HS-27A (cell line): Measurements from ENCODE around the gene AATF.
A peak's percentile ranks its signal among the peaks of the same experiment; 100 is the strongest.

Experiments used
- DNase-seq: peaks from one replicate; pipeline ENCODE4 v3.0.0-alpha.2; 2012; ENCODE audit warnings: low read depth, missing footprints

Gene AATF

GRCh38 chr17:36980280-36980761 lies 31.6 kb downstream of the AATF start:
- no peak for DNase-seq

GRCh38 chr17:36983618-36984017 lies 34.9 kb downstream of the AATF start:
- DNase-seq = no peak

GRCh38 chr17:36989173-36989572 lies 40.4 kb downstream of the AATF start:
- no peak for DNase-seq

- no peak for DNase-seq
Measured at GRCh38 chr17:36992701-36993100, 43.9 kb downstream of the AATF start.

- DNase-seq = no peak
Measured at GRCh38 chr17:36993227-36993626, 44.5 kb downstream of the AATF start.

GRCh38 chr17:36994438-36994837 lies 45.7 kb downstream of the AATF start:
- no peak for DNase-seq

GRCh38 chr17:36999471-36999870 lies 50.7 kb downstream of the AATF start:
- no peak for DNase-seq

GRCh38 chr17:37016780-37017179 lies 68.0 kb downstream of the AATF start:
- DNase-seq = no peak

- no peak for DNase-seq
Measured at GRCh38 chr17:37017404-37017803, 68.7 kb downstream of the AATF start.

GRCh38 chr17:37019117-37019740 lies 70.5 kb downstream of the AATF start:
- DNase-seq = no peak

GRCh38 chr17:37019741-37020129 lies 71.0 kb downstream of the AATF start:
- DNase-seq = no peak

- DNase-seq = no peak
Measured at GRCh38 chr17:37024181-37024637, 75.5 kb downstream of the AATF start.

GRCh38 chr17:37025238-37025637 lies 76.5 kb downstream of the AATF start:
- DNase-seq = no peak

GRCh38 chr17:37025847-37026530 lies 77.2 kb downstream of the AATF start:
- DNase-seq = no peak

- DNase-seq = no peak
Measured at GRCh38 chr17:37026531-37026869, 77.7 kb downstream of the AATF start.

GRCh38 chr17:37028040-37028439 lies 79.3 kb downstream of the AATF start:
- no peak for DNase-seq

- DNase-seq = no peak
Measured at GRCh38 chr17:37031493-37032083, 82.8 kb downstream of the AATF start.

- DNase-seq = no peak
Measured at GRCh38 chr17:37037590-37038155, 88.9 kb downstream of the AATF start.

GRCh38 chr17:37039269-37039668 lies 90.5 kb downstream of the AATF start:
- DNase-seq = no peak

- no peak for DNase-seq
Measured at GRCh38 chr17:37041932-37042331, 93.2 kb downstream of the AATF start.

GRCh38 chr17:37043201-37043600 lies 94.4 kb downstream of the AATF start:
- no peak for DNase-seq

GRCh38 chr17:37045351-37045922 lies 96.7 kb downstream of the AATF start:
- DNase-seq = no peak

GRCh38 chr17:37047631-37048104 lies 98.9 kb downstream of the AATF start:
- DNase-seq = peak; percentile 7
